ENCODE measurements around the gene REC8. TPM values are rescaled to one million over a fixed set of nuclear protein-coding genes. Genes with fewer than 3 reads are reported as not detected.

Gene REC8
- total and polyA plus RNA-seq, 2 of the 13 experiments (the other 11 are each of a cell fraction or from before 2014, with no cell fraction given), result 3.4 to 14.7 TPM

DNA sequence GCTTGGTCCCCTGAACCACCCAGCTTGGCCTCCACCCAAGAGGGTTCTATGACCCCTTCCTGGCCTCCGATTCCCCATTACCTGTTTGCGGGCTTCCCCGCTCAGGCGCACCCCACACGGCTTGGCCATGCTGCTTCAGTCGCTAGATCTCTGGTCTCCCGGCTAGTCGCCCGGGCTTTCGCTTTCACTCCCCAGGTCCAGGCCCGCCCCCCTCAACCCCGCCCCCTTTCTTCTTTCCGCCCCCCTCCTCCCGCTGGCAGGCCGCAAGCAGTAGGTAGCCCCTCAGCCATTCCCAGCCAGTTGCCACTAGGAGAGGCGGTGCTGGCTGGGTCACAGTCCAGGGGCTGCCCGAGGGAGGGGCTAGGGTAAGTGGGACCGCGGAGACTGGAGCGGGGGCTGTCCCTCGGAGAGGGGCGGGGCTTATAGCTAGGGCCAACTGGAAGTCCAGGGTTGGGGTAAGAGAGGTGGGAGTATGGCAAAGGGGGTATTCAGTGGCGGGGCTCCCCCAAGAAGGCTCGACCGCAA is 25.4 kb upstream of the REC8 start, which contains the start of gene PSME2 (continued):
- TF ChIP-seq, protein P1, sequence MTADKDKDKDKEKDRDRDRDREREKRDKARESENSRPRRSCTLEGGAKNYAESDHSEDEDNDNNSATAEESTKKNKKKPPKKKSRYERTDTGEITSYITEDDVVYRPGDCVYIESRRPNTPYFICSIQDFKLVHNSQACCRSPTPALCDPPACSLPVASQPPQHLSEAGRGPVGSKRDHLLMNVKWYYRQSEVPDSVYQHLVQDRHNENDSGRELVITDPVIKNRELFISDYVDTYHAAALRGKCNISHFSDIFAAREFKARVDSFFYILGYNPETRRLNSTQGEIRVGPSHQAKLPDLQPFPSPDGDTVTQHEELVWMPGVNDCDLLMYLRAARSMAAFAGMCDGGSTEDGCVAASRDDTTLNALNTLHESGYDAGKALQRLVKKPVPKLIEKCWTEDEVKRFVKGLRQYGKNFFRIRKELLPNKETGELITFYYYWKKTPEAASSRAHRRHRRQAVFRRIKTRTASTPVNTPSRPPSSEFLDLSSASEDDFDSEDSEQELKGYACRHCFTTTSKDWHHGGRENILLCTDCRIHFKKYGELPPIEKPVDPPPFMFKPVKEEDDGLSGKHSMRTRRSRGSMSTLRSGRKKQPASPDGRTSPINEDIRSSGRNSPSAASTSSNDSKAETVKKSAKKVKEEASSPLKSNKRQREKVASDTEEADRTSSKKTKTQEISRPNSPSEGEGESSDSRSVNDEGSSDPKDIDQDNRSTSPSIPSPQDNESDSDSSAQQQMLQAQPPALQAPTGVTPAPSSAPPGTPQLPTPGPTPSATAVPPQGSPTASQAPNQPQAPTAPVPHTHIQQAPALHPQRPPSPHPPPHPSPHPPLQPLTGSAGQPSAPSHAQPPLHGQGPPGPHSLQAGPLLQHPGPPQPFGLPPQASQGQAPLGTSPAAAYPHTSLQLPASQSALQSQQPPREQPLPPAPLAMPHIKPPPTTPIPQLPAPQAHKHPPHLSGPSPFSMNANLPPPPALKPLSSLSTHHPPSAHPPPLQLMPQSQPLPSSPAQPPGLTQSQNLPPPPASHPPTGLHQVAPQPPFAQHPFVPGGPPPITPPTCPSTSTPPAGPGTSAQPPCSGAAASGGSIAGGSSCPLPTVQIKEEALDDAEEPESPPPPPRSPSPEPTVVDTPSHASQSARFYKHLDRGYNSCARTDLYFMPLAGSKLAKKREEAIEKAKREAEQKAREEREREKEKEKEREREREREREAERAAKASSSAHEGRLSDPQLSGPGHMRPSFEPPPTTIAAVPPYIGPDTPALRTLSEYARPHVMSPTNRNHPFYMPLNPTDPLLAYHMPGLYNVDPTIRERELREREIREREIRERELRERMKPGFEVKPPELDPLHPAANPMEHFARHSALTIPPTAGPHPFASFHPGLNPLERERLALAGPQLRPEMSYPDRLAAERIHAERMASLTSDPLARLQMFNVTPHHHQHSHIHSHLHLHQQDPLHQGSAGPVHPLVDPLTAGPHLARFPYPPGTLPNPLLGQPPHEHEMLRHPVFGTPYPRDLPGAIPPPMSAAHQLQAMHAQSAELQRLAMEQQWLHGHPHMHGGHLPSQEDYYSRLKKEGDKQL (CRISPR knock-in tag; IDR thresholded peaks at IDR 0.05; ENCODE audit: low read depth), result no peak
- TF ChIP-seq ZMYM2 (CRISPR knock-in tag; IDR thresholded peaks at IDR 0.05), result no peak
- peak; percentile 2; the same call in 1 of the 2 replicates for TF ChIP-seq ZNF3 (CRISPR knock-in tag; IDR thresholded peaks at IDR 0.05)
- TF ChIP-seq MAF1 (CRISPR knock-in tag; IDR thresholded peaks at IDR 0.05; ENCODE audit: borderline replicate concordance), result no peak; the same call in 1 of the 2 replicates
- TF ChIP-seq ZBTB3 (CRISPR knock-in tag; IDR thresholded peaks at IDR 0.05; ENCODE audit: borderline replicate concordance, low read depth), result no peak
- TF ChIP-seq HOXA5 (CRISPR knock-in tag; IDR thresholded peaks at IDR 0.05), result peak; percentile 93
- TF ChIP-seq PBX2 (CRISPR knock-in tag; IDR thresholded peaks at IDR 0.05), result 0 out of 2 replicates have a peak, but pooled peaks have one; percentile 34
- no peak for TF ChIP-seq ZNF567 (CRISPR knock-in tag; IDR thresholded peaks at IDR 0.05; ENCODE audit: borderline replicate concordance)
- no peak; the same call in 1 of the 2 replicates for TF ChIP-seq KMT2B (CRISPR knock-in tag; IDR thresholded peaks at IDR 0.05)
- TF ChIP-seq, protein P2, sequence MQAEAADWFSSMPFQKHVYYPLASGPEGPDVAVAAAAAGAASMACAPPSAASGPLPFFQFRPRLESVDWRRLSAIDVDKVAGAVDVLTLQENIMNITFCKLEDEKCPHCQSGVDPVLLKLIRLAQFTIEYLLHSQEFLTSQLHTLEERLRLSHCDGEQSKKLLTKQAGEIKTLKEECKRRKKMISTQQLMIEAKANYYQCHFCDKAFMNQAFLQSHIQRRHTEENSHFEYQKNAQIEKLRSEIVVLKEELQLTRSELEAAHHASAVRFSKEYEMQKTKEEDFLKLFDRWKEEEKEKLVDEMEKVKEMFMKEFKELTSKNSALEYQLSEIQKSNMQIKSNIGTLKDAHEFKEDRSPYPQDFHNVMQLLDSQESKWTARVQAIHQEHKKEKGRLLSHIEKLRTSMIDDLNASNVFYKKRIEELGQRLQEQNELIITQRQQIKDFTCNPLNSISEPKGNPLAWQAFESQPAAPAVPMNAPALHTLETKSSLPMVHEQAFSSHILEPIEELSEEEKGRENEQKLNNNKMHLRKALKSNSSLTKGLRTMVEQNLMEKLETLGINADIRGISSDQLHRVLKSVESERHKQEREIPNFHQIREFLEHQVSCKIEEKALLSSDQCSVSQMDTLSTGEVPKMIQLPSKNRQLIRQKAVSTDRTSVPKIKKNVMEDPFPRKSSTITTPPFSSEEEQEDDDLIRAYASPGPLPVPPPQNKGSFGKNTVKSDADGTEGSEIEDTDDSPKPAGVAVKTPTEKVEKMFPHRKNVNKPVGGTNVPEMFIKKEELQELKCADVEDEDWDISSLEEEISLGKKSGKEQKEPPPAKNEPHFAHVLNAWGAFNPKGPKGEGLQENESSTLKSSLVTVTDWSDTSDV (CRISPR knock-in tag; IDR thresholded peaks at IDR 0.05), result no peak
- TF ChIP-seq KLF16 (CRISPR knock-in tag; IDR thresholded peaks at IDR 0.05), result peak in 1 of 2 experiments; percentile 89; a peak in 2 of 4 replicates
- TF ChIP-seq ZNF446 (CRISPR knock-in tag; IDR thresholded peaks at IDR 0.05), result no peak
- TF ChIP-seq PRDM4 (CRISPR knock-in tag; IDR thresholded peaks at IDR 0.05; ENCODE audit: borderline replicate concordance), result 0 out of 2 replicates have a peak, but pooled peaks have one; percentile 75
- TF ChIP-seq FOXP1 (IDR thresholded peaks at IDR 0.05), result no peak
- TF ChIP-seq FOXP1 (CRISPR knock-in tag; IDR thresholded peaks at IDR 0.05), result peak; percentile 27; the same call in 1 of the 2 replicates
- TF ChIP-seq SP5 (CRISPR knock-in tag; IDR thresholded peaks at IDR 0.05; ENCODE audit: borderline replicate concordance, low read depth), result peak; percentile 95
- TF ChIP-seq ZNF432 (CRISPR knock-in tag; IDR thresholded peaks at IDR 0.05; ENCODE audit: borderline replicate concordance), result no peak
- TF ChIP-seq RFXANK (CRISPR knock-in tag; IDR thresholded peaks at IDR 0.05), result no peak; the same call in 1 of the 2 replicates
- TF ChIP-seq ZNF430 (CRISPR knock-in tag; IDR thresholded peaks at IDR 0.05), result no peak

All from HepG2 (cell line).